OCI-LY7 (cell line): ENCODE results near the gene HOXA7. TPM values are rescaled to one million over a fixed set of nuclear protein-coding genes. Genes with fewer than 3 reads are reported as not detected.
A peak's percentile ranks its signal among the peaks of the same experiment; 100 is the strongest.

Experiments used
- BruUV-seq: library from RNA; stranded (reverse); fragments of 400-500 nt; replicated peaks from 2 replicates; lab custom pipeline; 2021; lab: Mats Ljungman, UMichigan
- CTCF ChIA-PET: fragments of 300-600 bp; sonication (Branson Sonifier 250); formaldehyde crosslinking; loops from one replicate; lab custom pipeline; 2022; ENCODE audit warnings: antibody characterized with exemption; ENCODE audit not compliant: unreplicated experiment; lab: Charles Lee
- POLR2A ChIA-PET: fragments of 300-600 bp; sonication (Branson Sonifier 250); formaldehyde crosslinking; loops from one replicate; lab custom pipeline; 2022; ENCODE audit warnings: antibody characterized with exemption; lab: Charles Lee
- DNase-seq: peaks from one replicate; pipeline ENCODE4 v3.0.0-alpha.2; 2015; ENCODE audit warnings: low spot score
- H2AFZ ChIP-seq: fragments of 200-600 bp; sonication (generic), shearing (Covaris generic); 2 replicates; pipeline ENCODE4 v1.6.1; 2014; ENCODE audit warnings: mild to moderate bottlenecking, antibody characterized with exemption, low read length, moderate library complexity
- H3K27ac ChIP-seq: fragments of 200-600 bp; sonication (generic); 2 replicates; pipeline ENCODE4 v1.5.1; 2014; ENCODE audit warnings: mixed run types, low read depth, mild to moderate bottlenecking, moderate library complexity, low read length, inconsistent platforms; ENCODE audit not compliant: poor library complexity, severe bottlenecking
- H3K36me3 ChIP-seq: fragments of 200-600 bp; sonication (generic); 2 replicates; pipeline ENCODE4 v1.6.1; 2014; ENCODE audit warnings: mild to moderate bottlenecking, antibody characterized with exemption, low read length, moderate library complexity, mixed read lengths; ENCODE audit not compliant: insufficient read depth
- H3K4me1 ChIP-seq: fragments of 200-600 bp; sonication (generic); 2 replicates; pipeline ENCODE4 v1.5.1; 2014; ENCODE audit warnings: mild to moderate bottlenecking, low read length; ENCODE audit not compliant: insufficient read depth, poor library complexity, severe bottlenecking
- H3K4me2 ChIP-seq: fragments of 200-600 bp; sonication (generic); 2 replicates; pipeline ENCODE4 v1.6.1; 2014; ENCODE audit warnings: mild to moderate bottlenecking, low read length
- H3K4me3 ChIP-seq: fragments of 200-600 bp; sonication (generic); 2 replicates; pipeline ENCODE4 v1.5.1; 2014; ENCODE audit warnings: mild to moderate bottlenecking, low read depth, low read length; ENCODE audit not compliant: poor library complexity, severe bottlenecking
- H3K79me2 ChIP-seq: fragments of 200-600 bp; sonication (generic); 2 replicates; pipeline ENCODE4 v1.6.1; 2016; ENCODE audit warnings: low read depth, mild to moderate bottlenecking, low read length, moderate library complexity, mixed read lengths; ENCODE audit not compliant: insufficient read depth
- H3K9me2 ChIP-seq: fragments of 200-600 bp; sonication (generic); 2 replicates; pipeline ENCODE4 v1.6.1; 2016; ENCODE audit warnings: mild to moderate bottlenecking, low read length, mixed read lengths; ENCODE audit not compliant: insufficient read depth
- H3K9me3 ChIP-seq: fragments of 200-600 bp; sonication (generic); 2 replicates; pipeline ENCODE4 v1.6.1; 2014; ENCODE audit warnings: mild to moderate bottlenecking, mixed run types, low read length, mixed read lengths
- H4K20me1 ChIP-seq: fragments of 200-600 bp; sonication (generic); 2 replicates; pipeline ENCODE4 v1.6.1; 2014; ENCODE audit warnings: mild to moderate bottlenecking, antibody characterized with exemption, low read length, moderate library complexity, mixed read lengths; ENCODE audit not compliant: insufficient read depth
- CTCF ChIP-seq: fragments of 200-600 bp; sonication (generic); conservative IDR thresholded peaks from 2 replicates; pipeline ENCODE4 v1.5.1; 2014; ENCODE audit warnings: mild to moderate bottlenecking, antibody characterized with exemption, low read length, moderate library complexity, mixed read lengths
- EZH2phosphoT487 ChIP-seq: fragments of 200-600 bp; sonication (generic); IDR thresholded peaks from 2 replicates; pipeline ENCODE4 v1.6.1; 2018; ENCODE audit warnings: low read depth, borderline replicate concordance, mild to moderate bottlenecking, mixed run types, antibody characterized with exemption, low read length, moderate library complexity, mixed read lengths
- intact Hi-C: fragments of 100-400 bp; cut with micrococcal nuclease; formaldehyde crosslinking; loops from one replicate; pipeline ENCODE4 v1.10.0; 2022; ENCODE audit not compliant: unreplicated experiment
- total RNA-seq, 2 experiments: library from RNA; depleted of rRNA in 1 of 2; stranded (reverse); fragments of >200 nt in 1 of 2; shearing (Covaris generic) in 1 of 2; gene quantifications; 2 replicates each; pipeline ENCODE4 v1.2.3, GENCODE V29; 2014 to 2022

HOXA7 gene
- total RNA-seq, 2 experiments from 2014 or later = 1.2 to 6.0 TPM

GRCh38 chr7:27197137-27198042 is 40.9 kb upstream of the HOXA7 start:
- BruUV-seq = no TSS peak
- no peaks in the 10 kb centered on the region for H4K20me1 ChIP-seq
- no peak overlapping the region for H3K4me3 ChIP-seq
- H3K4me1 ChIP-seq = peaks cover 17% of the 10 kb centered on the region
- H3K9me2 ChIP-seq = no peaks in the 10 kb centered on the region
- TF ChIP-seq EZH2phosphoT487 = no peak
- no peak for TF ChIP-seq CTCF
- H2AFZ ChIP-seq = no peak overlapping the region
- CTCF ChIA-PET = no interaction called here
- intact Hi-C loops = loop anchor here (2.0 to 10.0 kb wide), 5 partner anchors 410 to 880 kb away; partner anchors contain the start of gene HIBADH
- no peak overlapping the region for H3K4me2 ChIP-seq
- H3K36me3 ChIP-seq = no peaks in the 10 kb centered on the region
- POLR2A ChIA-PET = no interaction called here
- no peaks in the 10 kb centered on the region for H3K9me3 ChIP-seq
- no peaks in the 10 kb centered on the region for H3K79me2 ChIP-seq
- DNase-seq = no peak
- H3K27ac ChIP-seq = no peak overlapping the region

GRCh38 chr7:27196287-27196767 is 39.9 kb upstream of the HOXA7 start:
- Histone ChIP-seq H3K27ac (no peak overlapping the region), H3K9me3 (no peaks in the 10 kb centered on the region), H2AFZ (no peak overlapping the region), H3K4me1 (peaks cover 11% of the 10 kb centered on the region), H3K9me2 (no peaks in the 10 kb centered on the region), H3K4me2 (no peak overlapping the region), H3K79me2 (no peaks in the 10 kb centered on the region), H4K20me1 (no peaks in the 10 kb centered on the region), H3K4me3 (no peak overlapping the region), H3K36me3 (no peaks in the 10 kb centered on the region)
- DNase-seq = peak; percentile 74
- ChIA-PET POLR2A (interaction anchor here (0.6 to 1.1 kb wide), 2 partner anchors 330 to 410 kb away, joined by 3 to 4 read pairs; no protein-coding TSS in a partner anchor), CTCF (interaction anchor here (0.6 to 1.1 kb wide), 4 partner anchors 403 to 1168 kb away, joined by 3 read pairs; no protein-coding TSS in a partner anchor)
- BruUV-seq = no TSS peak
- TF ChIP-seq EZH2phosphoT487 (no peak; the same call in 1 of the 2 replicates), CTCF (peak; percentile 96)
- intact Hi-C loops = loop anchor here (1.0 to 10.0 kb wide), 7 partner anchors 381 to 881 kb away; partner anchors contain the start of gene HIBADH
